D721Med (cell line): Measurements from ENCODE around the gene PADI2.
"Not testable (repeated sequence)": the region's sequence is repeated elsewhere in the genome, so short reads cannot be mapped to it uniquely, and the experiment has no call there.

Experiments
- DNase-seq: peaks from one replicate; pipeline ENCODE4 v3.0.0; 2011; ENCODE audit warnings: low spot score; ENCODE audit not compliant: insufficient read length
- FAIRE-seq: peaks from 2 replicates; lab custom pipeline; 2011; peaks lifted over from hg19 to GRCh38; lab: Jason Lieb, UNC
- TF ChIP-seq, protein P1 (sequence below): IDR thresholded peaks from 2 replicates; pipeline ENCODE4 v1.5.1; 2012; ENCODE audit warnings: mild to moderate bottlenecking, control low read depth; ENCODE audit not compliant: insufficient read depth; ENCODE audit errors: missing control alignments

PADI2 gene

DNA sequence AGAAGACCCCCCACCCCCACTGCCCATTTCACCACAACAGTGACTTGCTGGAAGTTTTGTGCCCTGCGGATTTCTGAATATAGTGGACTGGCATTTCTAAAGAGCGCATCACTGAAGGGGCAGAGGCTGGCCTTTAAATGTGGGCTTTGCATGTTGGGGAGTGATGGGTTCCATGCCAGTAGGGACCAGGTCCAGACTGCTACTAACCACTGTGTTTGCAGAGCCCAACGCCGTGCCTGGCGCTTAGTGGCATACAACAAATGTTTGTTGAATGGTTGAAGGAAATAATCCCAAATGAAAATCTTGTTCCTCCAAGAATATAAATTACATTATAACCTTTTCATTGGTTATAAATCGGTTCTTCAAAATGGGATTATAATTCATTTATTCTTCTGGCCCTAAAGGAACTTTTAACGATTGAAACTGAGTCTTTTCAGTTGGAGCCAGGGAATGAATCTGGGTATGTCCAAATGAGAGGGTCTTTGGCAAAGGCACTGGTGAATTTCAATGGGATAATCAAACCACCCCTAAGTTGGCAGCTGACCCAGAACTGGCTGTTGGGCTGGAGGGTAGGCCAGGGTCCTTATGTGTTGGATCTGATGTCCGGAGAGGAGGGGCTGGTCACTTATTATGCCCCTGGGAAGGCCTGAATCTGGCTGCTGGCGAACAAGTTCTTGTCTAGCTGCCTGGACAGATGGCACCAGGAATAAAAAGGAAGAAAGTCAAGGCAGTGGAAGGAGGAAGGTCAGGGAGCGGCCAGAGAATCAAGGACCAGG lies 51.6 kb downstream of the PADI2 start:
- DNase-seq: no peak
- TF ChIP-seq, protein P1, sequence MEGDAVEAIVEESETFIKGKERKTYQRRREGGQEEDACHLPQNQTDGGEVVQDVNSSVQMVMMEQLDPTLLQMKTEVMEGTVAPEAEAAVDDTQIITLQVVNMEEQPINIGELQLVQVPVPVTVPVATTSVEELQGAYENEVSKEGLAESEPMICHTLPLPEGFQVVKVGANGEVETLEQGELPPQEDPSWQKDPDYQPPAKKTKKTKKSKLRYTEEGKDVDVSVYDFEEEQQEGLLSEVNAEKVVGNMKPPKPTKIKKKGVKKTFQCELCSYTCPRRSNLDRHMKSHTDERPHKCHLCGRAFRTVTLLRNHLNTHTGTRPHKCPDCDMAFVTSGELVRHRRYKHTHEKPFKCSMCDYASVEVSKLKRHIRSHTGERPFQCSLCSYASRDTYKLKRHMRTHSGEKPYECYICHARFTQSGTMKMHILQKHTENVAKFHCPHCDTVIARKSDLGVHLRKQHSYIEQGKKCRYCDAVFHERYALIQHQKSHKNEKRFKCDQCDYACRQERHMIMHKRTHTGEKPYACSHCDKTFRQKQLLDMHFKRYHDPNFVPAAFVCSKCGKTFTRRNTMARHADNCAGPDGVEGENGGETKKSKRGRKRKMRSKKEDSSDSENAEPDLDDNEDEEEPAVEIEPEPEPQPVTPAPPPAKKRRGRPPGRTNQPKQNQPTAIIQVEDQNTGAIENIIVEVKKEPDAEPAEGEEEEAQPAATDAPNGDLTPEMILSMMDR: no peak
- FAIRE-seq: no peak

- FAIRE-seq (no peak), DNase-seq (no peak)
- TF ChIP-seq, protein P1: no peak
These were observed 52.2 kb downstream of the PADI2 start for GRCh38 chr1:17067069-17067426.

DNA sequence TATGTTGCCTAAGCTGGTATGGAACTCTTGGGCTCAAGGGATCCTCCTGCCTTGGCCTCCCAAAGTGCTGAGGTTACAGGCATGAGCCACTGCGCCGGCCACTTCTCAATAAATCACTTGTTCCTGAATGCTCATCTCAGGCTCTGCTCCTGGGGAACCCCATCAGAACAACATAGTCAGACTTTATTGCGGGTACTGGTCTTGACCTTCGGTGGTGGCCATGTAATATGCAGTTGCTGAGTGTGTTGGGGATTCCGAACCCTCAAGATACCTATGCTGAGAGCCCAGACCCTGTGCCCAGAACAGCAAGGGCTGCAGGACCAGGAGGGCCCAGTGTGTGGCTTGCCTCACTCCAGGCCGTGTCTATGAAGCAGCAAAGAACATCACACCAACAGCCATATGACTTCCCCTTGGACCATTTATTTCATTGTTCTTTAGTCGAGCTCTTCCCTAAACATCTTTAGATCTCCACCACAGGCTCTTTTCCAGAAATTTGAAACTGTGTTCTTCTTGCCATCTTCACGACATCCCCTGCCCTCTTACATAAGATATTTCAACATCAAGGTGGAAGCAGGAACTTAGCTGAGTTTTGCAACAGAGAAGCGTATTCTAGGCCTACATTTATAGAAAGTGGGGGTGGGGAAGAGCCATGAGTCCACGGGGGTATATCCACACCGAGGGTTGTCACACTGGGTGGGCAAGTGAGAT lies 52.7 kb downstream of the PADI2 start:
- DNase-seq: no peak
- TF ChIP-seq, protein P1: no peak
- no peak for FAIRE-seq

- FAIRE-seq (no peak), DNase-seq (no peak)
- TF ChIP-seq, protein P1: no peak
These were observed 53.6 kb downstream of the PADI2 start for GRCh38 chr1:17065666-17066065.

DNA sequence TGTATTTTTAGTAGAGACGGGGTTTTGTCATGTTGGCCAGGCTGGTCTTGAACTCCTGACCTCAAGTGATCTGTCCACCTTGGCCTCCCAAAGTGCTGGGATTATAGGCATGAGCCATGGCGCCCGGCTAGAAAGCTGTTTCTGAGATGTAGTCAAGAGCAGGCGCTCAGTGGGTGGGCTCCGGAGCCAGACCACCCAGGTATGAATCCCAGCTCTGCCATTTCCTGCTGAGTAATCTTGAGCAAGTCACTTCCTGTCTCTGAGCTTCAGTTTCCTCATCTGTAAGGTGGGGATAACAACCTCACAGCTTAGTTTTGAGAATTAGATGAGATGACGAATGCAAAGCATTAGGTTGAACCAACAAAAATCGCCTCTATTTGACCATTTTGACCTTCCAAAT lies 56.5 kb downstream of the PADI2 start:
- not testable (repeated sequence) for FAIRE-seq, DNase-seq

DNA sequence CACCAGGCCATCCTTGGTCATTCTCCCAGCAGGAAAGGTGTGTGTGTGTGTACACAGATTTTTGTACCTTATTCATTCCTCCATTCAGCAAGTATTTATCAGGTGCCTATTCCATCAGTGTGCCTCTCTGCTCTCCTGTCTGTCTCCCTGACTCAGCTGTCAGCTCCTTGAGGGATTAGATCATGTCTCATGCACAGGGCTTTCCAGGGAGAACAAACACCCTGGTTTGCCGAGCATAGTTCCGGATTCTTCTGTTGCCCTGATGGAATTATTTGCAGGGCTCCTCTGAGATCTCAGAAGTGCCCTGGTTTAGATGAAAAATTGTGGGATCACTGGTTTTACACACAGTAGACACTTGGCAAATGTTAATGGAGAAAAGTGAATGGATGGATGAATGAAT lies 57.4 kb downstream of the PADI2 start:
- FAIRE-seq: no peak
- DNase-seq: no peak
- TF ChIP-seq, protein P1: no peak

DNA sequence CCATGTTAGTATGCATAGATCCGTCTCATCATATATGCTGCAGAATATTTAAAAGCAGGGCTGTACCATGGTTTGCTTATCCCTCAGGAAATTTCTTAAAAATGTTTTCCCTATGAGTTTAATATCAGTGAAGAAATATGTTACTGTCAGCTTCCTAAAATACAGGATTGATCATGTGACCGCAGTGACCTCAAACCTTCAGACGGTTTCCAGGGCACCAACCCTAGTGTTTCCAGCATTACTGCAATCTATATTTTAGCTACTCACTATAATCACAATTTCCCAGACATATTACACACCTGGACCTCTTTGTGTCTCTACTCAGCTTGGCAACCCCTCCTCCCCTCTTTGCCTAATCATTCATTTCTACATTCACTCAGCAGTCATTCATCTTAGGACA lies 57.8 kb downstream of the PADI2 start:
- TF ChIP-seq, protein P1: no peak
- no peak for FAIRE-seq
- DNase-seq: no peak
